T47D (cell line): ENCODE measurements around the gene KSR2.

Experiments
- DNase-seq, 2 experiments: peaks; one replicate each; pipeline versions ENCODE4 v3.0.0 to v3.0.0-alpha.2; 2011 to 2012; ENCODE audit warnings: low read depth in 1 of 2, low spot score in 1 of 2
- JUND ChIP-seq: IDR thresholded peaks from 2 replicates; pipeline ENCODE4 v1.6.1; 2012; ENCODE audit warnings: low read depth
- in situ Hi-C: cut with HindIII; loops from 2 replicates; pipeline ENCODE4 v1.10.0; 2016; ENCODE audit warnings: low sequenced_read_pairs, low pct_unique_long_range_greater_than_20kb

The KSR2 gene

DNA sequence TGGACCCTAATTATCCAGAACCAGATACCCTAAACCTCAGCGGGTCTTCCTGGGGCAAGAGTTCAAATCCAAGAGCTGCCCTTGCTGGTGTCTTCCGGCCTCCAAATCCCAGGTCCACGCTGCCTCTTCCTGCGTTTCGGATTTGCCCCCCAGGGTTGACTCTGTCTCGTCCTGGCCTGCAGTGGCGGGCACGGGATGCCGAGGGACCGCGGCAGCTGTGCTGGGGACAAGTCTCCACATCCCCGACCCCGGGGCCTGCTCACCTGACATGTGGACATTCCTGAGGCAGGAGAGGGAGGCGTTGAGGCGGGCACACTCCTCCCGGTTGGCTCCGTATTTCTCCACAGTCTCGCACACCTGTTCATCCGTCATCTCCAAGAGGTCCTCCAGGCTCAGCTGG is 113.6 kb downstream of the KSR2 start:
- DNase-seq = no peak
- TF ChIP-seq JUND = no peak
- in situ Hi-C loops = no loop called here

DNA sequence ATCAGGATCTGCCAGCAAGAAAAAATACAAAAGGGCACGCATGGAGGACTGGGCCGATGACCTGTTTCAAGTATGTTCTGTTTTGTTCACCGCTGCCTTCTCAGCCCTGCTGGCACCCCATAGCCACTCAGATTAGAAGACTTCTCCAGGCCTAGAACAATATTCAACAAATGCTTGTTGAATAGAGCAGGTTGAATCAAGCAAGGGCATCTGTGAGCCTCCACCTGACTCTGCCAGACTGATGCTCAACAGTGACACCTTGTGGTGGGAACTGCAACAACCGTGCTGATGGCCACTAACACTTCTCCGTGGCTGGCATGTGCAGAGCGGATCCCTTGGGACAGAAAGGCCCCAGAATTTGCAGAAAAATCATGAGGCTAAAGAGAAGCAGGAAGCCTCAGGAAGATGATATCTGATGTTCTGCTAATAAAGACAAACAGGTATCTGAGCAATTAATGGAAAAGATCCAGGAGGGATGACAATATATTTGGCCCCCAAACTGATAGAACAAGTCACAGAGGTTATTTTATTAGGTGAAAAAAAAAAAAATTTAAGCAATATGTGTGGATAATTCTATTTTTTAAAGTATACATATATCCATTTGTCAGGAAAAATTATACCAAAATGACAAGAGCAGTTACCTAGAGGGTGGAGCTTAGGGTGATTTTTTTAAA is 114.3 kb downstream of the KSR2 start:
- in situ Hi-C loops = no loop called here
- TF ChIP-seq JUND = no peak
- DNase-seq = peak; percentile 50 to 85

DNA sequence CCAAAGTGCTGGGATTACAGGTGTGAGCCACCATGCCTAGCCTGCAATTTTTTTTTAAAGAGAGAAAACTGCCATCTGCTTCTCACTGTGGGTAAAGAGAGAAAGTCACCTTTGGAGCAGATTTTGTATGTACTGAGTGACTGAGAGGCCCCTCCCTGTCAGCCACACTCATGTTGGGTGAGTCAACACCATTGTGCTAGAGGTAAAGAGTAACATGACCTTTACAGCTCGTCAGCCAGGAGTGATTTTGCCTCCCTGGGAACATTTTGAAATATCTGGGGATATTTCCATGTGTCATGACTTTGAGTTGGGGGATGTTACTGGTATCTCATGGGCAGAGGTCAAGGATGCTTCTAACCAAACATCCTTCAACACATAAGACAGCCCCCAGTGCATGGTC is 115.2 kb downstream of the KSR2 start:
- DNase-seq = peak in 1 of 2 experiments; percentile 38
- TF ChIP-seq JUND = no peak
- in situ Hi-C loops = no loop called here

DNA sequence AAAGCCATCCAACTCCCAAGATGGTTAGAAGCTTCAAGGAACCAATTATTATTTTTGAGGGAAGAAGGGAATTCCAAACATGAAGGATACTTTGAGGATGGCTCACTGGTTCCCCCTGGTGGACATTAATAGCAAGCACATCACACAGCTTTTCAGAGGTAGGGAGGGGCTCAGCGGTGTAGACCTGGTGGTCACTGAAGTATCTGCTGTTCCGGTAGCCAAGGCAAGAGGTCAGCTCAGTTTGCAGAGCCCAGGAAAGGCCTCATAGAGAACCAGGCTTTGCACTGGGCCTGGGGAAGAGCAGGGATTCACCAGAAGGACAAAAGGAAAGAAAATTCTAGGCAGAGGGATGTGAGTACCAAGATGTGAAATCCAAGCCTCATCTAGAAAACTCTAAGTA is 118.7 kb downstream of the KSR2 start:
- no peak for TF ChIP-seq JUND
- in situ Hi-C loops = no loop called here
- DNase-seq = peak; percentile 51 to 76

DNA sequence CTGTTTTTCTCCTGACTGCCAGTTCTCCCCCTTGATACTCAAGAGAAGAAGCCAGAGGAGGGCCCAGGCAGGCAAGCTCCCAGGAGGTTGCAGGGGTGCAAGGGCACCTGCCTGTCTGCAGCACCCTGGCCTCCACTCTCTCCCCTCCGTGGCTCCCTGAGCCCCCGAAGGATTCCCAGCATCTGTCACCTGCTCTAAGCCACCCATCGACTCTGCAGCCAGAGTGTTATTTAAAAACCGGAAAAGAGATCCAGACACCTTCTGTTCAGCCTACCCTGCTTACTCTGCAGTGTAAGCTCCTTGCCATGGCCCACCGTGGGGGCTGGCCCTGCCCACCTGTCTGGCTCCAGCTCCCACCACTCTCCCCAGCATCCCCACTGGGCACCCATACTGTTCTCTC is 121.4 kb downstream of the KSR2 start:
- no peak for TF ChIP-seq JUND
- in situ Hi-C loops = no loop called here
- DNase-seq = no peak

DNA sequence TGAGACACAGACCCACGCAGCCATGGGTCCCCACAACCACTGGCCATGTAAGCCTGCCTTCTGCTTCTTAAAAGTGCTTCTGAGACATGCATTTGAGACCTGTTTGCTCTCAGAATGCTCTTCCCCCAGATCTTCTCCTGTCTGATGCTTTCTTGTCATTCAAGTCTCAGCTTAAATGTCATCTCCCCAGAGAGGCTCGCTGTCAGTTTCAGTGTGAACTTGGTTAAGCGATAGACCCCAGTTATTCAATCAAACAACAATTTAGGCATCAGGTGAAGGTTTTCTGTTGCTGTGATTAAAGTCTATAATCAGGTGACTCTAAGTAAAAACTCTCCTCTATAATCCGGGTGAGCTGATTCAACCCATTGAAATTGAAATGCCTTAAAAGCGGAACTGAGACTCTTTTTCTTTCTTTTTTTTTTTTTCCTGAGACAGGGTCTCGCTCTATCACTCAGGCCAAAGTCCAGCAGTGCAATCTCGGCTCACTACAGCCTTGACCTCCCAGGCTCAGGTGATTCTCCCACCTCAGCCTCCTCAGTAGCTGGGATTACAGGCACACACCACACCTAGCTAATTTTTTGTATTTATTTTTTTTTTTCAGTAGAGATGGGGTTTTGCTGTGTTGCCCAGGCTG is 123.4 kb downstream of the KSR2 start:
- no peak for DNase-seq
- in situ Hi-C loops = no loop called here
- TF ChIP-seq JUND = no peak

DNA sequence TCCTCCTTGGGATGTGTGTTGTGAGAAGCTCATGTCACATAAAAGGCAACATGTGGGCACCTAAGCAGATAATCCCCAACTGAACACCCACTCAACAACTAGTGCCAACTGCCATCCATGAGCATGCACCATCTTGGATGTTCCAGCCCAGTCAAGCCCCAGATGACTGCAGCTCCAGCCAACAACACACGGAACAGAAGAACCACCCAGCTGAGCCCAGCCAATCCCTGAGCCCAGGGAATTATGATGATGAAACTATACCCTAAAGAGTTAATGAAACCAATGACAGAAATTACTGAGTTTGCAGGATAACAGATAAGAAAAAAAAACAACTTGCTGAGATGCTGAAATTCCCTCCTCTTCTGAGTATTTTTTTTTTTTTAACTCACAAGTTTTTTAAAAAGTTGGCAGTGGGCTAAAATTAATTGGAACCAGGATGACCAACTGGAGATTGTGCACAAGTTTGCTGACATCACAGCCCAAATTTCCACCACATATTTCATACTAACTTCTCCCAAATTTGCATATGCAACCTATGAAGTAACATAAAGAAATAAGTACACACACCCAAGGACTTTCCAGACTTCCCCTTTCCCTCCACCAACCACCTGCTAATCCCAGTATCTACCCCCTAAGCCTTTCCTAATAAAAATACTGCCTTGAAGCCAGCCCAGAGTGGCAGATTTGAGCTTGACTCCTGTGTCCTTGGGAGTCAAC is 124.5 kb downstream of the KSR2 start:
- no peak for DNase-seq
- in situ Hi-C loops = no loop called here
- no peak for TF ChIP-seq JUND

DNA sequence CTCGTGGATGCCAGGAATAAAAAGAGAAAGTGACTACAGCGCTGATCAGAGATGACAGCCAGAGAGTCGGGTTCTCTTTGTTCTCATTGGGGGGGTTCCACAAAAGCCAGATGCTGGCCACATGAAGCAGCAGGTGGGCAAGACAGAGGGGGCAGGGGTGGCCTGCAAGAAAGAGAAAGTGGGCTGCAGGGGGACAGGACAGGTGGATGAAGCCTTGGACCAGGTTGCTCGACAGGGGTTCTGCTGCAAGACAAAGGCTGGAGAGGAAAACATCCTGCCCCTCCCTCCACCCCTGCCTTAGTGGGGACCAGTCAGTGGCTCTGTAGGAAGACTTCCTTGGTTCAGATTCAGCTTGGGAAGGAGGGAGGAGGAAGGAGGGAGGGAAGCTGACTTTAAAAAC is 126.2 kb downstream of the KSR2 start:
- in situ Hi-C loops = no loop called here
- no peak for TF ChIP-seq JUND
- no peak for DNase-seq

DNA sequence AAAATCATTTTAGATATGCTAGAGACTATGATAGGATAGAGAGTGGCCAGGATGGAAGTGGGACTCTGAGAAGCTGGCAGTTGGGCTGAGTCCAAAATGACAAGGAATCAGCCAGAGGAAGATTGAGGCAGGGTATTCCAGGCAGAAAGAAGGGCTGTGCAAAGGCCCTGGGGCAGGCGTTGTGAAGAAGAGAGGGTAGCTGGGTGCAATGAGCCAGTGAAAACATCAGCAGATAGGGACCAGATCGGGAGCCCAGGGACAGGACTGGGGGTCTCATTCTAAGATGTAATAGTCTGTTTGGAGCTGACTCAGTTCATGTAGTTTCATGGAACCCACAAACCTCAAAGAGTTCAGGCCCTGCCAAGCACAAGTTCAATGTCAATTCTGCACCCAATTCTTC is 126.6 kb downstream of the KSR2 start:
- in situ Hi-C loops = no loop called here
- TF ChIP-seq JUND = no peak
- no peak for DNase-seq

DNA sequence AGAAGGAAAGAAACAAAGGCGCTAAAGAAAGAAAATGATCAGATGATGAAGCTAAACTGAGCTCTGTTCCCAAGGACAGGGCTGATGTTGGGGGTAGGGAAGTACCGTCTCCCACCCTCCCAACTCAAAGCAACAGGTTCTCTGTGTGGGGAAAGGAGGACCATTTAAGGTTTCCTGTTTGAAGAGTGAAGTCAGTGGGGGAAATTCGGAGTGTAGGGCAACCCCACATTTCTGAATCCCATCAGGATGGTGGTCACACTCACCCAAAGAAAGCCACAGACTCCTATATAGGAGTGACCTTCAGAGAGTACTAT is 131.1 kb downstream of the KSR2 start:
- no peak for TF ChIP-seq JUND
- in situ Hi-C loops = no loop called here
- DNase-seq = no peak

DNA sequence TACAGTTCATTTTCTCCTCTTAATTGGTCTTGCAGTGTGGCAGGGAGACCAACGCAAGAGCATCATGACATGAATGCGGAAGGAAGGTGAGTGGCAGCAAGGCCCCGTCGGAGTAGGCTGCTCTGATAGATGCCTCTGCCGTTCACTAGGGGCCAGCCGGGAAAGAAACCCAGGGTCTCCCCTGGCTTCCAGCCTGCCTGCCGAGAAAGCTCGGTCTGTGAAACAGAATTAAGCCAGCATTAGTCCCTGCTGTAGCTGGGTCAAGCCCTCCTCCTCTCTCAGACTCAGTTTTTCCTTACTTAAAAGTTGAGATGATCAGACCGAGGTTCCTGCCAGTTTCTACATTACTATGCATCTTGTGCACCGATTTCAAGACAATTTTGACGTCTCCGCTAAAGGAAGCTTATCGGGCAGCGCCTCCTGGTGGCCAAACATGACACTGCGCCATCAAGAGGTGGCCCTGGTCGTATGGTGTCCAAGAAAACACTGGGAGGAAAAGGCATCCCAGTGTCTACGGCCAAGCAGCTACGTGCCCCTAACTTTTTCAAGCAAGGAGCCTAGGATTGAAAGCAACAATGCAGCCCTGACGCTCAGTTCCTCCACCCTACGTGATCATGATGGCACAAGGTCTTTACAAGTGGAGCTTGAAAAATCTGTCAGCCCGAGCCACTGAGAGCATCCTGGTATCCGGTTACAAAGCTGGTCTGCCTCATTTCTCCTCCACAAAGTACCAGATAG is 131.6 kb downstream of the KSR2 start:
- in situ Hi-C loops = no loop called here
- no peak for TF ChIP-seq JUND
- DNase-seq = peak; percentile 79 to 84

DNA sequence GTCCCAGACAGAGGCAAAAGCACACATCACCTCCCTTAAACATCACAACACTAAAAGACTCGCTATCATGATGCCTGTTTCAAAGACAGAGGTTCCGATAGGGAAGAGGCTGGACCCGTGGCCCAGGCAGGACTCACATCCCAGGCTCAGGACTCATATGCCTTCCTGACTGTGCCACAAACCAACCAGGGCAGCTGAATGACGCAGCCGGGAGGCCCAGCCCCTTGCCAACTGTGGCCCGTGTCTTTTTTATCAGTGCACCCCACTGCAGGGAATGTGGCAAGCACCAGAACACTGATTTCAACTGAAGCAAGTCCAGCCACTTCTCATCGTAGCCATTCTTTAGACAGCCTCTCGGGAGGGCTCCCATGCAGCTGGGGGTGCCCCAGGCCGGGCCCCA is 132.3 kb downstream of the KSR2 start:
- DNase-seq = no peak
- TF ChIP-seq JUND = no peak
- in situ Hi-C loops = no loop called here

DNA sequence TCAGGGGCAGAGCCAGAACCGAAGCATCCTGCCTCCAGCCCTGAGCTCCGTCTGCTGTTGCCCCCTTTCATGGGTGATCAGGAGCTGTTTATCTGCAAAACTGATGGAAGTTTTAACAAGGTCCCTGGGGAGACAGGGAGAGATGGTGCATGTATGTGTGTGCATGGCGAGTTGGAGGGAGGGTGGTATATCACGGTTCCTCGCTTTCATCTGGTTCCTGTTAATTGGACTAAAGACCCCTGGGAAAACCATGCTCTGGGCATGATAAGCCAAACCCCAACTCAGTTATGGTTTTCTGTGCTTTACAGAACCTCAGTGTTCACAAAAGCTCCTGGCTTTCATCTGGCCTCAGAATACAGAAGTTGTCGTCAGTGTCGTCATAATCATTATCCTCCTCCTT is 133.6 kb downstream of the KSR2 start:
- no peak for DNase-seq
- no peak for TF ChIP-seq JUND
- in situ Hi-C loops = no loop called here
